Thyroid gland (tissue), 4 donors: ENCODE results near the gene LAMC3. TPM values are rescaled to one million over a fixed set of nuclear protein-coding genes. Genes with fewer than 3 reads are reported as not detected.

Experiments used
- DNase-seq, 2 donors: peaks; one replicate each; pipeline ENCODE4 v3.0.0-alpha.2; 2019
- H3K27ac ChIP-seq, 3 donors: fragments of 200-600 bp; sonication (generic); 1 replicate in 2 of 3; 2 replicates in 1 of 3; pipeline ENCODE4 v1.5.1; 2016 to 2019; ENCODE audit warnings: mild to moderate bottlenecking in 1 of 3, moderate library complexity in 1 of 3
- H3K27me3 ChIP-seq: fragments of 200-600 bp; sonication (generic); one replicate; pipeline ENCODE4 v1.5.1; 2019
- H3K36me3 ChIP-seq, 2 donors: fragments of 200-600 bp; sonication (generic); one replicate each; pipeline ENCODE4 v1.5.1; 2016 to 2019
- H3K4me1 ChIP-seq, 2 donors: fragments of 200-600 bp; sonication (generic); one replicate each; pipeline ENCODE4 v1.5.1; 2017 to 2019
- H3K4me3 ChIP-seq, 3 donors: fragments of 200-600 bp; sonication (generic); replicated peaks in 1 of 3; 1 replicate in 2 of 3; 2 replicates in 1 of 3; pipeline ENCODE4 v1.5.1; 2016; ENCODE audit warnings: mild to moderate bottlenecking in 1 of 3
- H3K9me3 ChIP-seq: fragments of 200-600 bp; sonication (generic); one replicate; pipeline ENCODE4 v1.5.1; 2017
- POLR2A ChIP-seq, 2 donors: fragments of 450-650 bp; IDR thresholded peaks; one replicate each; pipeline ENCODE4 v1.6.1; 2017; ENCODE audit warnings: antibody characterized with exemption in 2 of 2, mild to moderate bottlenecking in 2 of 2, moderate library complexity in 1 of 2
- WGBS, 2 donors: methylation state at CpG; one replicate each; pipeline ENCODE4 v1.1.5; 2017; 5-methylcytosine and 5-hydroxymethylcytosine counted together
- intact Hi-C: fragments of 100-400 bp; cut with DNase I; formaldehyde crosslinking; loops from one replicate; pipeline ENCODE4 v1.15.1; 2023
- total RNA-seq, 4 donors: library from RNA; depleted of rRNA; stranded (reverse); fragments of >200 nt; gene quantifications; one replicate each; pipeline ENCODE4 v1.2.3, GENCODE V29; 2016
- TF ChIP-seq, protein P1 (sequence below), 6 experiments: fragments of 200-600 bp in 3 of 6; fragments of 450-650 bp in 3 of 6; sonication (generic) in 3 of 6; IDR thresholded peaks; one replicate each; pipeline ENCODE4 v1.5.1; 2016 to 2019; ENCODE audit warnings: antibody characterized with exemption in 6 of 6, mild to moderate bottlenecking in 2 of 6, inconsistent platforms in 1 of 6, moderate library complexity in 1 of 6

The LAMC3 gene
- total RNA-seq, 4 donors from 2014 or later = 0.81 to 11.1 (median 3.2) TPM

- Histone ChIP-seq H3K27me3 (no peaks in the 10 kb centered on the region), H3K4me1 (no peaks in the 10 kb centered on the region), H3K36me3 (no peaks in the 10 kb centered on the region), H3K27ac (no peak overlapping the region), H3K9me3 (no peaks in the 10 kb centered on the region), H3K4me3 (no peak overlapping the region)
- TF ChIP-seq, protein P1, sequence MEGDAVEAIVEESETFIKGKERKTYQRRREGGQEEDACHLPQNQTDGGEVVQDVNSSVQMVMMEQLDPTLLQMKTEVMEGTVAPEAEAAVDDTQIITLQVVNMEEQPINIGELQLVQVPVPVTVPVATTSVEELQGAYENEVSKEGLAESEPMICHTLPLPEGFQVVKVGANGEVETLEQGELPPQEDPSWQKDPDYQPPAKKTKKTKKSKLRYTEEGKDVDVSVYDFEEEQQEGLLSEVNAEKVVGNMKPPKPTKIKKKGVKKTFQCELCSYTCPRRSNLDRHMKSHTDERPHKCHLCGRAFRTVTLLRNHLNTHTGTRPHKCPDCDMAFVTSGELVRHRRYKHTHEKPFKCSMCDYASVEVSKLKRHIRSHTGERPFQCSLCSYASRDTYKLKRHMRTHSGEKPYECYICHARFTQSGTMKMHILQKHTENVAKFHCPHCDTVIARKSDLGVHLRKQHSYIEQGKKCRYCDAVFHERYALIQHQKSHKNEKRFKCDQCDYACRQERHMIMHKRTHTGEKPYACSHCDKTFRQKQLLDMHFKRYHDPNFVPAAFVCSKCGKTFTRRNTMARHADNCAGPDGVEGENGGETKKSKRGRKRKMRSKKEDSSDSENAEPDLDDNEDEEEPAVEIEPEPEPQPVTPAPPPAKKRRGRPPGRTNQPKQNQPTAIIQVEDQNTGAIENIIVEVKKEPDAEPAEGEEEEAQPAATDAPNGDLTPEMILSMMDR (IDR thresholded peaks at IDR 0.05) = no peak
- TF ChIP-seq POLR2A (IDR thresholded peaks at IDR 0.05) = no peak
- intact Hi-C loops = no loop called here
- DNase-seq = no peak
- WGBS, 2 donors = 79 to 88% methylated on average over 9 of the region's 9 CpGs
These were observed 20.1 kb upstream of the LAMC3 start for GRCh38 chr9:130988905-130989304.

DNA sequence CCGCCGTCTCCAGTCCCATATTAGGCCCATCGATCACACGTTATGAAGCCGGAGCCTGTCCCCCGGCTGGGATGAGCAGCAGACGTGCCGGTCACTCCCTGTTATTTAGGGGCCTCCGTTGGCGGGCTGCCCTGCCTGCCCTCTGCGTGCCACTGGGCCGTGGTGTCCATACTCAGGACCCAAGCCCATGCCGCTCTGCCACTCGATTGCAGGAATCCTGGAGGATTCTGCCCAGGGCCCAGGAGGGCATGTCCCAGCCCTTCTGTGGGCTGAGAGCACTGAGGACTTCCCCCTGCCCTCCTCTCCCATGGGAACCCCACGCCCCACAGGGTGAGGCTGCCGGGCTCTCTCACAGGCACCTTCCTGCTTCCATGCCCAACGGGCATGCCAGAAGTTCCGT, 19.6 kb upstream of the LAMC3 start:
- Histone ChIP-seq H3K9me3 (no peaks in the 10 kb centered on the region), H3K27me3 (no peaks in the 10 kb centered on the region), H3K4me1 (no peaks in the 10 kb centered on the region), H3K36me3 (no peaks in the 10 kb centered on the region), H3K27ac (no peak overlapping the region), H3K4me3 (no peak overlapping the region)
- no peak for TF ChIP-seq POLR2A (IDR thresholded peaks at IDR 0.05)
- WGBS, 2 donors = 85 to 89% methylated on average over 14 to 16 of the region's 18 CpGs
- intact Hi-C loops = no loop called here
- no peak for DNase-seq

DNA sequence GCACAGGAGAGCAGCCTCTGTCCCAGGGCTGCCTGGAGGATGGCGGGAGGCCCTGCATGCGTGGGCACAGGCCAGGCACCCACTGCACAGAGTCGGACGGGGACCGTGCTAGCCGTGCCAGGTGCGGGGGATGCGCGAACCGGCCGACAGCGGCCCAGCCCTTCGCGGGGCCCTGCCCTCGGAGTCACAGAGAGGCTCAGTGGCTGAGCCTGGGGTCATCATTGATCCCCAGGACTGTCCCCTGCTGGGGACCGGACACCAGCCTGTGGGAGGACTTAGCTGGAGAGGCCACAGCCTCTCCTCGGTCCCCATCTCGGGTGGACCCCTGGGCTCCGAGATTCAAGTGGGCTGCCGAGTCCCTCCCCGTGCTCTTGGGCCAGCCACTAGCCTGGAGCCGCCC, 19.1 kb upstream of the LAMC3 start:
- TF ChIP-seq, protein P1 (IDR thresholded peaks at IDR 0.05) = no peak
- TF ChIP-seq POLR2A (IDR thresholded peaks at IDR 0.05) = no peak
- no peak overlapping the region for H3K27ac ChIP-seq
- DNase-seq = no peak
- WGBS, 2 donors = 100% methylated on average over 2 of the region's 22 CpGs; no CpG with 5 or more reads in 1 of the 2 donors
- no peaks in the 10 kb centered on the region for H3K27me3 ChIP-seq
- no peaks in the 10 kb centered on the region for H3K4me1 ChIP-seq
- no peaks in the 10 kb centered on the region for H3K9me3 ChIP-seq
- H3K36me3 ChIP-seq = no peaks in the 10 kb centered on the region
- intact Hi-C loops = no loop called here
- H3K4me3 ChIP-seq = no peak overlapping the region

- Histone ChIP-seq H3K27me3 (no peaks in the 10 kb centered on the region), H3K27ac (no peak overlapping the region), H3K36me3 (no peaks in the 10 kb centered on the region), H3K4me1 (no peaks in the 10 kb centered on the region), H3K9me3 (no peaks in the 10 kb centered on the region), H3K4me3 (no peak overlapping the region)
- intact Hi-C loops = no loop called here
- WGBS, 2 donors = 59 to 69% methylated on average over 21 to 23 of the region's 23 CpGs
- DNase-seq = no peak
- TF ChIP-seq, protein P1 (IDR thresholded peaks at IDR 0.05) = no peak
- TF ChIP-seq POLR2A (IDR thresholded peaks at IDR 0.05) = no peak
These were observed 18.5 kb upstream of the LAMC3 start for GRCh38 chr9:130990306-130990977.

DNA sequence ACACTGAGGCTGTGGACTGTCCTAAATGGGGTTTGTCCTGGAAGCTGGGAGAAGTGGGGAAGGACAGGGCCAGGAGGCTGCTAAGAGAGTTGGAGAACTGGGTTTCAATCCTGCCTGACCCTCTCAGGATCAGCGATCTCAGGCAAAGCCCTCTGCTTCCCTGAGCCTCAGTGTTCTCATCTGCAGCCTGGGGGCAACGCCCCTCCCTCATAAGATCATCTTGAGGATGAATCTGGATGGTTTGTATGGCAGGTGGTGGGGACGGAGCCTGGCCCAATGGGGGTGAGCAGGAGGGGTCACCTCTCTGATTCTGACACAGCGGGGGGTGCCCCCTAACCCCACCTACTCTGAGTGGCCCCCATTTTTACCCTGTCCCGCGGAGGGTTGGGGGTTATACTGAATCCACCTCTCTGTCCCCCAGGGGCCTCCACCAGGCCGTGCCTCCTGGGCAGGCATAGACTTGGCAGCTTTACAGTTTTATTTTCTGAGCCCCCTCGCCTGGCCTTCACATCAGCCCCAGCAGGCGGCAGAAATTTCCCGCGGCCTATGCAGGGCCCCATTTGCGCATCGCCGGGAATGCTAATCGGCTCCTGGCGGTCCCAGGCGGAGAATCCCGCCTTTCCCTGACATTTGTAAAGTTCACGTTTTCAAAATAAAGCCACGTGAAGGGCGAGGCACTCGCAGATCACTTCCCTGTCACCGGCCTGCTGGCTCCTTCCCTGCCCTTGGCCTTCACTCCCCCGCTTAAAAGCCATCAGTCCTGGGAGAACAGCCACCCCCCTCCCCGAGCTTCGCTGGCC, 17.8 kb upstream of the LAMC3 start:
- intact Hi-C loops = no loop called here
- DNase-seq = no peak
- H3K4me1 ChIP-seq = no peaks in the 10 kb centered on the region
- TF ChIP-seq POLR2A (IDR thresholded peaks at IDR 0.05) = no peak
- TF ChIP-seq, protein P1 (IDR thresholded peaks at IDR 0.05) = no peak
- 56 to 63% methylated on average over 26 of the region's 26 CpGs for WGBS, 2 donors
- no peaks in the 10 kb centered on the region for H3K27me3 ChIP-seq
- no peak overlapping the region for H3K4me3 ChIP-seq
- H3K36me3 ChIP-seq = no peaks in the 10 kb centered on the region
- no peak overlapping the region for H3K27ac ChIP-seq
- H3K9me3 ChIP-seq = no peaks in the 10 kb centered on the region
